GM21526 (cell line): ENCODE results near the gene ZNF497.
A peak's percentile ranks its signal among the peaks of the same experiment; 100 is the strongest.
"Not testable (repeated sequence)": the region's sequence is repeated elsewhere in the genome, so short reads cannot be mapped to it uniquely, and the experiment has no call there.

Experiments
- ATAC-seq: cut with Tn5 transposase; IDR thresholded peaks from one replicate; pipeline ENCODE4 v1.9.1; 2021; ENCODE audit warnings: moderate library complexity; ENCODE audit not compliant: unreplicated experiment, low FRiP score

The ZNF497 gene

GRCh38 chr19:58350871-58351557, 11.5 kb downstream of the ZNF497 start:
- ATAC-seq = no peak

- no peak for ATAC-seq
Observed at GRCh38 chr19:58350001-58350861, 12.3 kb downstream of the ZNF497 start.

- ATAC-seq = no peak
Observed at GRCh38 chr19:58349590-58349989, 13.0 kb downstream of the ZNF497 start.

GRCh38 chr19:58348080-58348479, 14.5 kb downstream of the ZNF497 start:
- not testable (repeated sequence) for ATAC-seq

GRCh38 chr19:58346961-58347929, 15.3 kb downstream of the ZNF497 start:
- ATAC-seq = peak; percentile 77

- no peak for ATAC-seq
Observed at GRCh38 chr19:58345558-58345957, 17.0 kb downstream of the ZNF497 start.

- no peak for ATAC-seq
Observed at GRCh38 chr19:58338825-58339558, 23.6 kb downstream of the ZNF497 start.

GRCh38 chr19:58338336-58338735, 24.2 kb downstream of the ZNF497 start:
- ATAC-seq = no peak

GRCh38 chr19:58336820-58337219, 25.7 kb downstream of the ZNF497 start:
- ATAC-seq = no peak

- no peak for ATAC-seq
Observed at GRCh38 chr19:58336216-58336615, 26.3 kb downstream of the ZNF497 start.

GRCh38 chr19:58335630-58336029, 26.9 kb downstream of the ZNF497 start:
- no peak for ATAC-seq

GRCh38 chr19:58334691-58335249, 27.8 kb downstream of the ZNF497 start:
- ATAC-seq = no peak

- no peak for ATAC-seq
Observed at GRCh38 chr19:58332697-58333096, 29.9 kb downstream of the ZNF497 start.

- no peak for ATAC-seq
Observed at GRCh38 chr19:58330458-58330857, 32.1 kb downstream of the ZNF497 start.

GRCh38 chr19:58328999-58329398, 33.6 kb downstream of the ZNF497 start:
- no peak for ATAC-seq

- peak; percentile 77 for ATAC-seq
Observed at GRCh38 chr19:58326914-58327726, 35.4 kb downstream of the ZNF497 start, which contains the start of gene ZSCAN22. ZSCAN22 (plus strand) TSS chr19:58326994; CDS start chr19:58334803, 7,809 bp downstream.

- no peak for ATAC-seq
Observed at GRCh38 chr19:58326501-58326913, 36.0 kb downstream of the ZNF497 start.

- ATAC-seq = no peak
Observed at GRCh38 chr19:58325311-58326022, 37.1 kb downstream of the ZNF497 start.
